Epithelial cell of esophagus (primary cell): ENCODE results near the gene TTC33.

ENCODE experiments used
- DNase-seq: peaks from one replicate; pipeline ENCODE4 v3.0.0; 2010; ENCODE audit warnings: low read depth
- H3K4me3 ChIP-seq: 2 replicates; pipeline ENCODE4 v1.5.1; 2011; ENCODE audit warnings: mild to moderate bottlenecking, low read length, control low read depth
- TF ChIP-seq, protein P1 (sequence below): IDR thresholded peaks from 2 replicates; pipeline ENCODE4 v1.5.1; 2011; ENCODE audit warnings: low read depth, mild to moderate bottlenecking, low read length, control low read depth, inconsistent platforms; ENCODE audit not compliant: insufficient read depth; ENCODE audit errors: missing control alignments

The TTC33 gene

DNA sequence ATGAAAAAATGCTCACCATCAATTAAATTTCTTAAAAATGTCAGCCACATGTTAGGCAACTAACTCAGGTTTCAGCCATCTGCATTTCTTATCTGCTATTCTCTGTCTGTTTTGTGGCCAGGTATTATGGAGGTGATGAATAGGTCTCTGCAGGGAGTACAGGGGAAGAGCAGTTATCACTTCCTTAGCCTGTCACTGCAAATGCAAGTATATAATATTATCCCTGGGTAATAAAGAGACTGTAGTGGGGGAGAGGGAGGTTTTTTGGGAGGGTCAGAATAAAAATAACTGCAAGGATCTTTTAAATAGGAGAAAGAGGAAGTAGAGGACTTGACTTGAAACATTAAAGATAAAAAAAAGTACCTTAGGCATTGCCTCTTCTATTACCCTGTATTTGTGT, 125.6 kb downstream of the TTC33 start:
- no peak overlapping the region for H3K4me3 ChIP-seq
- no peak for DNase-seq
- TF ChIP-seq, protein P1, sequence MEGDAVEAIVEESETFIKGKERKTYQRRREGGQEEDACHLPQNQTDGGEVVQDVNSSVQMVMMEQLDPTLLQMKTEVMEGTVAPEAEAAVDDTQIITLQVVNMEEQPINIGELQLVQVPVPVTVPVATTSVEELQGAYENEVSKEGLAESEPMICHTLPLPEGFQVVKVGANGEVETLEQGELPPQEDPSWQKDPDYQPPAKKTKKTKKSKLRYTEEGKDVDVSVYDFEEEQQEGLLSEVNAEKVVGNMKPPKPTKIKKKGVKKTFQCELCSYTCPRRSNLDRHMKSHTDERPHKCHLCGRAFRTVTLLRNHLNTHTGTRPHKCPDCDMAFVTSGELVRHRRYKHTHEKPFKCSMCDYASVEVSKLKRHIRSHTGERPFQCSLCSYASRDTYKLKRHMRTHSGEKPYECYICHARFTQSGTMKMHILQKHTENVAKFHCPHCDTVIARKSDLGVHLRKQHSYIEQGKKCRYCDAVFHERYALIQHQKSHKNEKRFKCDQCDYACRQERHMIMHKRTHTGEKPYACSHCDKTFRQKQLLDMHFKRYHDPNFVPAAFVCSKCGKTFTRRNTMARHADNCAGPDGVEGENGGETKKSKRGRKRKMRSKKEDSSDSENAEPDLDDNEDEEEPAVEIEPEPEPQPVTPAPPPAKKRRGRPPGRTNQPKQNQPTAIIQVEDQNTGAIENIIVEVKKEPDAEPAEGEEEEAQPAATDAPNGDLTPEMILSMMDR = no peak

DNA sequence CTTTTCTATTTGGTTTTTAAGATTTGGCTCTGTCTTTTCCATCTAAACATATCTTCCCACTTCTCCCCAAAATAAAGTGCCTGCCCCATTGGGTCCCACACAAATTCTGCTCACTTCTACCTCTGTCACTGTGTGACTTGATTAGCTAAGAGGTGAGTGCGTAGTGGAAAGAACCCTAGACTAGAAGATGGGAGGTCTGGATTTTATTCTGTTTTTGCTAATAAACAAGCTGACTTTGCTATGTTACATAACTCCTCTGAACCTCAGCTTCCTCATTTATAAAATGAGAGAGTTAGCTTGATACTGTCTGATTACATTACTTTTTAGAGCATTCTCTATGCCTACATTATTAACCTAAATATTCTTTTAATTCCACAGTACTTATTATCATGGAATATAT, 127.4 kb downstream of the TTC33 start:
- no peak for DNase-seq
- TF ChIP-seq, protein P1 = no peak
- H3K4me3 ChIP-seq = no peak overlapping the region

DNA sequence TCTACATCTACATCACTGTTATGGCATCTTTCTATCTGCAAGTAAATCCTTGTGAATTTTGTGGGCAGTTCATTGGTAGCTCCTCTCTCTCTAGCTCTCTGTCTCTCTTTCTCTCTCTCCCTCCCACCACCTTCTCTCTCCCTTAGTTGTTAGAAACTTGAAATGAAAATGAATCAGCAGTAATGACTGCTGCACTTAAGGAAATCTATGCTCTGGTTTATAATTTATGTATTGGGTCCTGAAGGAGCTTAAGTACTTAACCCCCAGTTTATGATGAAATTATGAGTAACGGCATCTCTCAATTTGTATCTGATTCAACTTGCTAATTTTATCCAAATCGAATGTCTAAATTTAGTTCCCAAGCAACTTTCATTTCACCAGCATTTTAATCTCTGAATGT, 128.1 kb downstream of the TTC33 start:
- no peak for DNase-seq
- TF ChIP-seq, protein P1 = no peak
- no peak overlapping the region for H3K4me3 ChIP-seq

DNA sequence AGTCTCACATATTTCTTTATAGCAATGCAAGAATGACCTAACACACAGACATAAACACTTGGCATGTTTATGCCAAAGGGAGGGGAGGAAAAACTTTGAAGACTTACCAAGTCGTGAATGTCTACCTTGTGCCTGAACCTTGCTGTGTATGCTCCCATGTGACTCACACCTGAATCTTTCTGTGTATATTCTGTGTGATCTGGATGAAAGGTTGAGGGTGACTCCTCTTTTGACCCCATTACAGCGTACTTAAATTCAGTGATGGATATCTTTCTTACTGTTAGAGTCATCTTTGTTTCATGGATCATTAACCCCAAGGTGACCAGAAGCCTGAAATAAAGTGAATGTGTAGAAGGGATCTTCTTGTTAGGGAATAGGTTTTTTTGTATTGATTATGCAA, 129.0 kb downstream of the TTC33 start:
- DNase-seq = no peak
- TF ChIP-seq, protein P1 = no peak

DNA sequence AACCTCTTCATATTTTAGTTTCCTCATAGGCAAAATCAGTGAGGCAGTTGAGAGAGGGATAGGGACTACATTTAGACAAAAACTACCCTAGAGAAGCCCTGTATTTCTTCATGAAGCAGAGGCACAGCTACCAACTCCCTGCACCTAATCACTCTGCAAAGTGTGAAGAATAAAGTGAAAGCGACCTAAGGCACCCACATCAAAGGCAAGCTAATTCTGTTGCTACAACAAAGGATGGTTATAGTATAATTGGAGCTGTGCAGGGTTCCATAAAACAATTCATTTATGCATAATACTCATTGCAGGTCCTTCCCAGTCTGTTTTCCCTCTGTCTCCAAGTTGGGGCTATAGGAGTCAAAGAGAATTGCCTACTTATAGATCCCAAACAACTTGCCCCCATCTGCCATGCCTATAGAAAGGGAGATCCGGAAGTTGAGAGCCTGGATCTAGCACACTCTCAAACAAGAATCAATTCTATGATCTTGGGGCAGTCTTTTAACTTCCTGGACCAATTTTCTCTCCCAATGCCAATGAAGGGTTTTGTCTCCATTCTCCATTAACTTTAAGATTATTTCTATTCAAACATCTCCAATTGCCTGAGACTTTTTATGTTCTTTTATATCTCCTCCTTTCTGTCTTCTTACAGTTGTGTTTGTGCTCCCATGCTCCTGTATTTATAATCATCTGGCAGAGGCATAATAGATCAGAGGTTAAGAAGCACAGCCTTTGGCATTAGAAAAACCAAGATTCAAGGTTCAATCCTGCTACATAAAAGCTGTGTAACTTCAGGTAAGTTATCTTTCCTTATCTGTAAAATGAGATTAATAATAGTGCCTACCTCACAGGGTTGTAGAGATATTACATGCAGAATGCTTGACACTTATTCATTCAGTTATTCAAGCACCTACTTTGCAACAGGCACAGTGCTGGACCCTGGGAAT, 132.0 kb downstream of the TTC33 start:
- no peak for DNase-seq
- no peak overlapping the region for H3K4me3 ChIP-seq
- TF ChIP-seq, protein P1 = no peak

More for the DNA sequence above, 129.0 kb downstream of the TTC33 start:
- no peak overlapping the region for H3K4me3 ChIP-seq

DNA sequence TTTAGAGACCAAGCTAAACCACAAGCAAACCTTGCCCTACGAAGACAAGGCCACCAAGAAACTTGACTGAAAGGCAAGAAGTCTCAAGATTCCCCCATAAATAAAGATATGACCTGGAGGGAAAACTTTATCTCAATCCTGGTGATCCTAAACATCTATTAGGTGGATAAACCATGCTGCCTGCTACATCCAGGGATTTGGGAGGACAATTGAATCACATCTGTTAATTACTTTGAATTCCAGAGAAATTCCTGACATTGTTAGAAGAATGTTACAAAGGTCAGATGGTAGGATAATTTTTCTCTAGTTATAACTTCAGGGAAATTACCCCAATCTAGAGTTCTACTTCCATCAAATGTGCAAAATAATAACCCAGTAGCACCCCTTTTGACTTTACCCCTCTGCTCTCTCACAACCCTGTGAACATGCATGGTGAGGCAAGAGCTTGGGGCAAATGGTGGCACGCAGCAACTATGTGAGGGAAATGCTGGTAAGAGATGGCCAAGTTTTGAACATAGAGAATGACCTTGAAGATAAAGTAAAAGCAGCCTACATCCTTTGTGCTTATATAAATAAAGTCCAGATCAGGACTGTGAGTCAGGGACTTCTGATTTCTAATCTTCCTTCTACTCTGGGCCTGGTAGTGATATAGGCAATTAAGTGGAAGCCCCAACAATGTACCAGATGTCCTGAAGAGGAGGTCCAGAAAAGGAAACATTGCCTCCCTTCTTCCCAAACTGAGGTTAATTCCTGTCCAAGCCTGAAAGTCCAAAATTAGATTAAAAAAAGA, 133.1 kb downstream of the TTC33 start:
- no peak overlapping the region for H3K4me3 ChIP-seq
- TF ChIP-seq, protein P1 = no peak
- no peak for DNase-seq
